Activated T-helper 1 cell treated with Interleukin-2 at 50 U/mL for 16 hours (primary cell): ENCODE results near the gene DNM1L.

Experiments
- DNase-seq: peaks from one replicate; pipeline ENCODE4 v3.0.0-alpha.2; 2020; ENCODE audit warnings: low read depth

DNM1L gene

DNA sequence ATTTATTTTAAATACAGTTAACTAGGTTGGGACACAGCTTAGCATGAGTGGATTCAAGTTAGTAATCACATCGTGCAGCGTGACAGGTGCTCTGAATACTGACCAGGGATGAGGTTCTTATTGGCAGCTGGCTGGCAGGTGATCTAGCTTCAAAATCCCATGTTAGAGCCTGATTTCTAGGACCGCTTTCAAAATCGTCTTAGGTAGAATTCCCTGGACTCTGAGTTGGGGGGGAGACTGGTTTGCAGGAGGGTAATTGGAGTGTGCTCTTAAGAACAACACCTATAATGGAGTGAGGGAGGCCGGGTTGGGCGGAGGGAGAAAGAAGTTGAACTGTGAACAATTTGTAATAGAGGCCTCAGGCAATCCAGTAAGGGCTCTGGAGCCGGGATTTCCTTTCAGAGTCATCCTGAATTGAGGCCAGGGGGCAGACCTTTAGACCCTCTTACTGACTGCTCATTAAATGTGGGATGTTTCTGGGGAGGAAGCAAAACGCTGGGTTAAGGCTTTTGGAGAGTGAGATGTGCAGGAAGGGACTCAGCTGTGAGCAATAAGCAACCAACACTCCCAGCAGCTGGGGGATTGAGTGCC, 77.5 kb downstream of the DNM1L start:
- no peak for DNase-seq

DNA sequence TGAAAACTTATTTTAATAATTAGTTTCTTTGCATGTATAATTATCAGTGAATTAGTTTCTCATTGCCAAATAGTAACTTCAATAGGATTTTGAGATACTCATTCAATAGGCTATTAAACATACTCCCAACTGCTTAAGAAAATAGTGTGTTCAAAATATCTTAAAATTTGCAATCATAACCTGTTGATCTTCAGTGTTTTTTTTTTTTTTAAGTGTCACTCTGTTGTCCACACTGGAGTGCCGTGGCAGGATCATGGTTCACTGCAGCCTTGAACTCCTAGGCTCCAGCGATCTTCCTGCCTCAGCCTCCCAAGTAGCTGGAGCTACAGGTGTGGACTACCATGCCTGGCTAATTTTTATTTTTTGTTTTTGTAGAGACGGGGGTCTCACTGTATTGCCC, 78.1 kb downstream of the DNM1L start:
- DNase-seq, result no peak

DNA sequence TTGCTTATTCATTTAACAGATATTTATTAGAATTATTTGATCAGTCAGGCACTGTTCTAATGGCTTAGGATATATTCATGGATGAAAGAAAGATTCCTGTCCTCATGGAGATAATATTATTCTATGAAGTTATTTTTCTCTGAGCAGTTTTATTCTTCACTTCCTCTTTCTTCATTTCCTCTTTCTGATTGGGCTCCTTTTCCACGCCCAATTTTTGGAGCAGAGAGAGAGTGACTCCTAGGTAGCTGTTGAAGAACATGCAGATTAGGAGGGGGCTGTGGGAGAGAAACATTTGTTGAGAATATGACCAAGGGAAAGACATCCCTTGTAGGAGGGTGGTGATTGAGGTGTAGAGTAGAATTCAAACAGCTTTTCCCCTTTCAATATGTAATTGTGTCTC, 82.6 kb downstream of the DNM1L start:
- no peak for DNase-seq

DNA sequence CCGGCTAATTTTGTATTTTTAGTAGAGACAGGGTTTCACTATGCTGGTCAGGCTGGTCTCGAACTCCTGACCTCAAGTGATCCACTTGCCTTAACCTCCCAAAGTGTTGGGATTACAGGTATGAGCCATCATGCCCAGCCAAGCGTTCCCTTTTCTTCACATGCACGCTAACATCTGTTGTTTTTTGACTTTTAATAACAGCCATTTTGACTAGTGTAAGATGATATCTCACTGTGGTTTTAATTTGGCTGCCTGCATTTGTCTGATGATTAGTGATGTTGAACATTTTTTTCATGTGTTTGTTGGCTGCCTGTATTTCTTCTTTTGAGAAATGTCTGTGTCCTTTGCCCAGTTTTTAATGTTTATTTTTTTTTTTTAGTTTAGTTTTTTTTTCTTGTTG, 86.8 kb downstream of the DNM1L start:
- DNase-seq, result no peak

DNA sequence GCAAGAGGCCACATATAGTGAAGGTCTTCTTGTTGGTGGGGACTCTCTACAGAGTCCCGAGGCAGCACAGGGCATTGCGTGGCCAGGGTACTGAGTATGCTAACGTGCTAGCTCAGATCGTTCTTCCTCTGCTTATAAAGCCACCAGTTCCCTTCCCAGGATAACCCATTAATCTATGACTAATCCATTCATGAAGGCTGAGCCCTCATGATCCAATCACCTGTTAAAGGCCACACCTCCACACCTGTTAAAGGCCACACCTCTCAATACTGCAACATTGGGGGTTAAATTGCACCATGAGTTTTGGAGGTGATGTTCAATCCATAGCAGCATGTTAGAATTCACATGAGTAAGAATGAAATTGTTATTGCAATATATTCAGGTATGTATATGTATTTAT, 89.4 kb downstream of the DNM1L start:
- DNase-seq, result no peak

DNA sequence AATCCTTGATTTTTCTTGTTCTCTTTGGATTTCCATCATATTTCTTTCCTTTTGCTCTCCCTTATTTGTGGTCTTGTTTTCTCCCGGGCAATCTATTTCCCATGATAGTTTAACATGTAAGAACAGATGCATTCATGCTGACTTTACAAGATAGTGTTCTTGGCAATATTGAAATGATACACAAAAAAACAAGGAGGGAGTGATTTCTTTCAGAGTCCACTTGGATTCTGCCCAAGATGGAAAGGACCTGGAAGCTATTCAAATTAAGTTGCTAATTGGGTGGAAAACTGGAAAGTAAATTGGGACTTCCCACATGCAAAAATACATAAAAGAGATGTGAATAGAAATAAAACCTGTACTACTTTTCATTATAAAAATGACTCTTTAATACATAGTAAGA, 91.0 kb downstream of the DNM1L start:
- DNase-seq, result no peak

DNA sequence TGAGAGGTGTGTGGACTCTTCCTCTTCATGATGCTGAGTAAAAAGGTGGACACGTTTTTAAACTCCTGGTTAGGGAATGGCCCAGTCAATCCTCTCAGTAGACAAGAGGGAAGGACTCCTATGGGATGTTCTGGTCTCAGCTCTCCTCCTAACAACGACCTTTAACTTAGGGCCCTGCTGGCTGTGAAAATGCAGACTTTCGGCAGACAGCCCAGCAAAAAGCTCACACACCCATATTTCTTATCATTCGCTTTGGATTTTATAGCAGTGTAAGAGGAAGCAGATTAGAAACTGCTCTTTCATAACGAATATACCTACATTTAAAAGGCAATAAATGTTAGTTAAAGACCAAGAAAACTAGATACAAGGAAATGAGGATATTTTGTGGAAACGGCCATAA, 94.6 kb downstream of the DNM1L start:
- DNase-seq, result no peak

DNA sequence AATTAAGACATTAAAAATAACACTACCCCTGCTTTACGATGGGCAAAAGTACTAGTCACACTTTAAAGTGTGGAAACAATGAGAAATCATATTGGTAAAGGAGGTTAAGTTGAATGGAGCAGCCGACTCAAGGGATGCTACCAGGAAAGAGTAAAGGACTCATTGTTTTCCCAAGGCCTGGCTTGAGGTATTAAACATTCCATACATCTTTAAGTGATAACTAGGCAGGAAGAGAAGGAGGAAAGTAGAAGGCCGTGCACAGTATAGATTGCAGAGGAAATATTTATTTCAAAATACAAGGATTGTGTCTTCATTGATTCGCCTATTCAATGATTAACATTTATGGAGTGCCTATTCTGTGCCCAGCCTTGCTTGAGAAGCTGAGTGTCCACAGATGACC, 97.2 kb downstream of the DNM1L start:
- DNase-seq, result no peak

DNA sequence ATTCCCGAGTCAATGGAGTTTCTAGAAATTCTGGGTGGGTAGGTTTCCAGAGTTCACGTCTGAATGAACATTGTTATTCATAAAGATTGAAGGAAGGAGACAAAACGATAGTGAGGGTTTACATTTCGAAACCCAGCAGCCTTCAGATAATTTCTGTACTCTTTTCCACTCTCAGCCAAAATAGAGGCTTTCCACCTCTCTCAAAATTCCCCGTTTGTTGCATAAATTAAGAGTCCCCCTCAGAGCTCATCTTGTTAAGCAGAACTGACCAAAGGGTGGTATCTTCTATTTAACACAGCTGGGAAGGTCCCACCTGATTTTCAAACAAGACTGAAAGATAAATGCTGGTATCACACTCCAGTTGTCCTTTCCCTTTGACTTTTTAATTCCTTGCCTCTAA, 98.1 kb downstream of the DNM1L start:
- DNase-seq, result no peak

DNA sequence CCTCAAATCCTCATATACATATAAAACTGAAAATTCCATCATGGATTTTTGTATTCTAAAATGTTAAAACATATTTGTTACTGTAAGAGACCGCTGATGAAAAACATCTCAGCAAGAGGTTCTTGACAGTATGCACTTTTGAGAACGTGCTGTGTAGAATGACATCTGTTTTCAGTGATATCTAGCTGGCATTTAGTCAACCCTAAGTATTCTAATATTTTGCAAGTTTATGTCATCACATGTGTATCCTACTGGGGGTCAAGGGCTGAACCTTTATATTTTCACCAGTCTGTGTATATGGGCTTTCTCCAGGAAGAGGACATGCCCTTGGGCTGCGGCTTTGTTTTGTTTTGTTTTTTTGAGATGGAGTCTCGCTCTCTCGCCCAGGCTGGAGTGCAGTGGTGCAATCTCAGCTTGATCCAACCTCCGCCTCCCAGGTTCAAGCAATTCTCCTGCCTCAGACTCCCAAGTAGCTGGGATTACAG, 98.6 kb downstream of the DNM1L start:
- DNase-seq, result no peak

DNA sequence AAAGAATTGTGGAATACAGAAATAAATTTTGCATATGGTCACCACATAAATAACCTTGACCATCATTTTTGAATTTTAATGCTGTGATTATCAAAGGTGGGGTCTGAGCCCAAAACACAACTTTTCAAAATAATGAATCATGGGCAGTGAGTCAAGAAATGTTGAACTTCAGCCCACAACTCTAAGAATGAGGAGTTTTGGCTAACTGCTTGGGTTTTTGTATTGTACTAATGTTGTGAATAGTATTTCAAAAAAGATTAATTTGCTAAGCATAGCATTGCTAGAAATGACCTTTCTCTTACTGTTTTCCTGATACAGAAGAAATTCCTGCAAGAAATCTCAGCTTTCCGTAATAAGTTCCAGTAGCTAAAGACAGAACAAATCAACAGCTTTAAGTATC, 101.0 kb downstream of the DNM1L start:
- DNase-seq, result no peak

DNA sequence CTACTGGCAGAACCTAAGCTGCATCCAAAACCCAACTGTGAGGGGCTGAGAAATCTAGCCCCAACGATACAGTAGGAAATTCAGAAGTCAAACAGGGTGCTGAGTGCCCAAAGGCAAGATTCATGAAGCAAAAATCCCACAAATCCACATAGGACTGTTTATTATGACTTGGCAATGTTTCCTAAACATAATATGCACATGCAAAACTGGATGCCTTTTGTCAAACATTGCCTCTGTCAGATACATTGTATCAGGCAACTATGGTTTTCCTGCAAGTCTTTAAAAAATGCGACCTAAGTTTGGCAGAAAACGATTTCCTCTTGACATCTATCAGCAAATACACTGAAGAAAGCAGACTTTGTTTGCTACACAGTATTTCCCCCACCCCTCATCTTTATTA, 103.9 kb downstream of the DNM1L start:
- DNase-seq, result no peak

DNA sequence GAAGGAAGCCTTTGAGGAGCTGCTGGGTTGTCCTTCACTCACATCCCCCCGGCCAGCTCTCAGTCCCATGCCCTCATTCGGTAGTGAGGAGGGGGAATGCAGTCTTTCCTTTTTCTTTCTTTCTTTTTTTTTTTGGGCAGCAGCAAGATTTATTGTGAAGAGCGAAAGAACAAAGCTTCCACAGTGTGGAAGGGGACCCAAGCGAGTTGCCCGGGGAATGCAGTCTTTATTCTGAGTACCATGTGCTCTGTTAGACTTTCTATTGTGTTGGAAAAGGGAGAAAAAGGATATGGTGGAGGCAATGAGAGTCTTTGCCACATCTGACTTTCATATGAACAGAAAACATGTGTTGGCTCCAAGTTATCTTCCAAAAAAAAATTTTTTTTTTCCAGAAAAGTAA, 106.5 kb downstream of the DNM1L start:
- no peak for DNase-seq

DNA sequence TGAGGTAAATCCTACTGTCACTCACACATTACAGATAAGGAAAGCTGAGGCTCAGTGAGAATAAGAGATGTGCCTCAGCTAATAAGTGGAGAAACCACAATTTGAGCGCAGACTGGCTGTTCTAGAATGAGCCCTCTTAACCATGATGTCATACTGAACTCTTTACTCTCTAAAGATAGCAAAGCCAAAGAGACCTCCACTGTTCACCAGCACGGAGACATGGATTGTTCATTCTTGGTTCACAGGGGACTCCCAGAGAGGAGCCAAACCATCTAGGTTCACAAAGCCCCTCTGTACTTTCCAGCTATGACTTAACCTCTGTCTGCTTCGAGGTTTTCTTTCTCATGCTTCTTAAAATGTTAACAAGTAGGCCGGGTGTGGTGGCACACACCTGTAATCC, 109.3 kb downstream of the DNM1L start:
- DNase-seq, result no peak

DNA sequence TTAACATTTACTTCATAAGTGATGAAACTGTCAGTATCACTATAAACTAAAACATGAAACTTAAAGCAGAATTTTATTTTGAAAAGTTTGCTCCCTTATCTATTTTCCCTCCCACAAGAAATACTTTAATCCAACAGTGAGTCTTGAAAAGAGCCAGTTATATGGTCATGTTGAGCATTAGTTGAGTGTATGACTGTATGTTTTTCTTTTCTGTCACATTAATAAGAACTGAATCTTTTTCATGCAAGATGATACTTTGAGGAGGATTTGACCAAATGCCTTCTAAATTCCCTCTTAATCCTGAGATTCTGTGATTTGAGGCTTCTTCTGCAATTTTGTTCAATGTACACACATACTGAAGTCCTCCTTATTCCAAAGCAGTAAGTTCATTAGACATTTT, 110.3 kb downstream of the DNM1L start:
- no peak for DNase-seq

DNA sequence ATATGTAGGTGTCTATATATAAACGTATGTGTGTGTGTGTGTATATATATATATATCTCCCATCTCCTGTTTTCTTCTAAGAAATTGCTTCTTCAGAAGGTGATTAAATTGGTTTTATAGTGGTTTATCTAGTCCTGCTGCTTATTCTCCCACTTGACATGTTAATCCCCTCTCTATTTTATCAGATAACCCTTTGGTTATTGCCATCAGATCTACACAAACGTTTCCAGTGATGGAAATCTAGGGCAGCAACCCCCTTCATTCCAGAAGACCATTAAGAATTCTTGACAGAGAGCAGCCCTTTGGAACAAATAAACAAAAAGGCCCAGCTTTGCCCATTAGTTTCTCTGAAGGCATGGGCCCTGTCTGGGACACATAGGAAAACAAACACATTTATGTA, 110.8 kb downstream of the DNM1L start:
- no peak for DNase-seq

DNA sequence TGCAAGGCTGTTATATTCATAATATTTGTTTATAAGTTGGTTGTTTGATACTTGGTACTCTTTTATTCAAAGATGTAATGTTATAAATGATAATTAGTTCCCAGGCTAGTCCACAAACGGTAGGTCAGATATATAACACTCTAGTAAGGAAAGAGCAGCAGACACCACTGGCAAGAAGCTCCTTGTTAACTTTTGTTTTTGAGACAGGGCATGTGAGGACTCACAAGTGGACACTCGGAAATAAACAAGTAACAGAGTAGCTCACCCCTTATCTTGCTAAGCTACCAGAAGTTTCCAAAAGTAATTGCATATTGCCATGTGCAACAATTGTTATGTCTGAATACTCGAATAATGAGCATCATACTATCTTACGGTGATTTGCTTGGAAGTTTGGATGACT, 115.2 kb downstream of the DNM1L start:
- DNase-seq, result no peak
